ENCODE data around the gene GSX2.
A peak's percentile ranks its signal among the peaks of the same experiment; 100 is the strongest.

Gene GSX2

DNA sequence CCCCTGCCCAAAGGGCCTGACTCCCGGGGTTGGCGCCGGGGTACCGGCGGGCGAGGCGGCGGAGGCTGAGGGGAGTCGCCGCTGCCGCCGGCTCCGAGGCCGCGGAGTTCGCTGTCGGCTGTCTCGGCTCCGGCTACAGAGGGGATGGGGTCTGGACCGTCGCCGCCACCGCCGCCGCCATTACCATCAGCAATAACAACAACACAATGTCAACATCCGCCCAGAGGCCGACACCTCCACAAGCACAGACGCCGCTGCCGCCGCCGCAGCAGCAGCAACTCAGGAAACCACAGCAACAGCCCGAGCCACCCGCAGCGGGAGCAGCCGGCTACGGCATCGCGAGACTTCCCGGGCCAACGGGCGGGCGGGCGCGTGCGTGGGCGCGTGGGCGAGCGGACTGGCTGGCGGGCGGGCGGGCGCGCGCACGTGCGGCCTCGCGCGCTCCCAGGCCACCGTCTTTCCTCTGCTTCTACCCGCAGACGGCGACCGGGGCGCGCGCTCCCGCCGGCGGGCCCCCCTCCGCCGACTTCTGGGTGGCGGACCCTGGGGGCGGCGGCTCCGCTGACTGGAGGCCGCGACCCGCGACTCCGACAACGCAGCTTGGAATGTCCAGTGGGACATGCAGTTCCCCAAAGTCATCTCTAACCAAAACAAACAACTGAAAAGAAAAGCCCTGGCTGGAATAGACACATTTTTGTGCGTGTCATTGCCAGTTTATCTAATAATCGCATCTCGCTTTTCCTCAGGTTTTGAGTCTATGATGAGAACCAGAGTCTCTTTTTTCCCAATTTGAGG lies 35.4 kb upstream of the GSX2 start, which contains the start of gene CHIC2:
Gene CHIC2 (minus strand): TSS at position 289 of the 795 bp plus-strand sequence. CDS start 305 bp downstream, outside the sequence.
- H3K27me3 Mint-ChIP-seq: peaks cover 14% of the 10 kb centered on the region
- peaks cover 40% of the 10 kb centered on the region for H3K4me1 Mint-ChIP-seq
- H3K36me3 Mint-ChIP-seq: peaks cover 26% of the 10 kb centered on the region
- peak within 1 kb of the TSS; percentile 98 for H3K27ac Mint-ChIP-seq
- CTCF ChIA-PET: no interaction called here
- H3K9me3 Mint-ChIP-seq: no peaks in the 10 kb centered on the region
- DNase-seq: peak; percentile 97
- H3K4me3 Mint-ChIP-seq: peak within 1 kb of the TSS; percentile 91

DNA sequence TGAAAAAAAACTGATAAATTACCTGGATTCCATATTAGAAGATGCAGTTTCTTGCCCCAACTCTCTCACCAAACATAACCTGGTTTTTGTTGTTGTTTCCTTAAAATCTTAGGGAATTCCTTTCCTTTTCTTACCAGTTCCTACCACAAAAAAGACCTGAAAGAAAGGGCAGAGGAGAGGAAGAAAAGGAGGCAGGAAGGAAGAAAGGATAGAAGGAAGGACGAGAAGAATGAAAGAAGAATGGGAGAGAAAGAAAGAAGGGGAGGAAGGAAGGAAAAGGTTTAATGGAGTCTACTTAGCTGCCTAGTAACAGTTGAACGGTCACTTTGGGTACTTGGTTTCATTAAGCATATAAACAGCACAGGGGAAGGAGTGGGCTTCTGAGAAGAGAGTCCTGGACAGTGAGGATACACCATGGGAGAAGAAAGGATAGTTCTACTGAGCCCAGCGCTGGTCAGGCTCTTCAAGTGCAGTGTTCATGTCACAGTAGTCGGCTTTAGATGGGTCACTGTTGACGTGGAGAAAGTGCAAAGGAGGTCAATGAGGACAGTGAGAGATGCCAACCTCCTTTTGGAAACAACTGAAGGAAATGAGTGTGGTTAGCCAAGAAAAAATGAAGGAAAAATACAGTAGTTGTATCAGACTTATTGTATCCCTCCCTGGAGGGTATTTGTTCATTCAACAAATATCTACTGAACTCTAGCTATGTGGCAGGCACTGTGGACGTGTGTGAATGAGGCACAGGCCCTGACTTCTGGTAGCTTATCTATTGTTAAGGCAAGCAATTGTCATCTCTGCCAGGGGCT lies 34.5 kb upstream of the GSX2 start:
- peaks cover 32% of the 10 kb centered on the region for H3K4me1 Mint-ChIP-seq
- CTCF ChIA-PET: no interaction called here
- H3K4me3 Mint-ChIP-seq: peak overlapping the region; percentile 91
- peaks cover 18% of the 10 kb centered on the region for H3K36me3 Mint-ChIP-seq
- H3K27ac Mint-ChIP-seq: peak overlapping the region; percentile 84
- DNase-seq: no peak
- no peaks in the 10 kb centered on the region for H3K9me3 Mint-ChIP-seq
- H3K27me3 Mint-ChIP-seq: peaks cover 18% of the 10 kb centered on the region

GRCh38 chr4:54066088-54066415 lies 33.9 kb upstream of the GSX2 start:
- CTCF ChIA-PET: no interaction called here
- Mint-ChIP-seq H3K36me3 (peaks cover 18% of the 10 kb centered on the region), H3K27me3 (peaks cover 18% of the 10 kb centered on the region), H3K27ac (no peak overlapping the region), H3K4me1 (peaks cover 27% of the 10 kb centered on the region), H3K9me3 (no peaks in the 10 kb centered on the region), H3K4me3 (no peak overlapping the region)
- DNase-seq: peak; percentile 22

DNA sequence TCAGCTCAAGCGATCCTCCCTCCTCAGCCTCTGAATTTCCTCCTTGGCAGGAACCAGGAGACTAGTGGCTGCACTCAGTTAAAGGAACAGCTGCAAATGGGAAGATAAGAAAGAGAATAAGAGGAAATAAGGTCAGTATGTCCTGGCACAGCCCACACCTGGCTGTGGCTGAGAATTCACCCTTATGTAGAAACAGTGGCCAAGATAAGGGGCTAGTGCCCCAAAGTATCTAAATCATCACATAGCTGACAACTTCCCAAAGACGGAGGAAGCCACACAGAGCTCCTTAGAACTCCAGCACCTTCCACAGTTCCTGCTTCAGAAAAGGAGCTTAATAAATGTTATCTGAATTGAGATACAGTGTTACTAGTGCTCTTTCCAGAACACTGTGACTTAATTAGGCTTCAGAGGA lies 33.2 kb upstream of the GSX2 start:
- DNase-seq: no peak
- Mint-ChIP-seq H3K36me3 (peaks cover 16% of the 10 kb centered on the region), H3K9me3 (no peaks in the 10 kb centered on the region), H3K27me3 (peaks cover 18% of the 10 kb centered on the region), H3K4me1 (peaks cover 22% of the 10 kb centered on the region), H3K27ac (no peak overlapping the region), H3K4me3 (no peak overlapping the region)
- CTCF ChIA-PET: no interaction called here

DNA sequence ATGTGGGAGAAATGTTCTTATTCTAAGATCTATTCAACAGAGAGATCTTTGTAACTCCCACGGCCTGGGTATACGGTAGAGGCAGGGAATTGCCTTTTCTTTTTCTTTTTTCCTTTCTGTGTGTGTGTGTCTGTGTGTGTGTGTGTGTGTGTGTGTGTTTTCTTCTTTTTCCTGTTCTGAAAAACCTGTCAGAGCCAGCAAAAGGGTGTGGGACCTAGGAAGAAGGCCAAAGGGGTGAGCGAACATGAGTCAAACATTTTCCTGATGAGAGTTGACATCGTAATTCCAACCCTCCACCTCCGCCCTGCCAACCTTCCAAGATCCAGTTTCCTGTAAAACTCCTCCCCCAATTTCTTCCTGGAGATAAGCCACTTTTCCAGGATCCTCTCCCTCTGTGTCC lies 32.8 kb upstream of the GSX2 start:
- no peak overlapping the region for H3K27ac Mint-ChIP-seq
- no peaks in the 10 kb centered on the region for H3K9me3 Mint-ChIP-seq
- H3K27me3 Mint-ChIP-seq: peaks cover 18% of the 10 kb centered on the region
- DNase-seq: no peak
- H3K36me3 Mint-ChIP-seq: peaks cover 12% of the 10 kb centered on the region
- CTCF ChIA-PET: no interaction called here
- no peak overlapping the region for H3K4me3 Mint-ChIP-seq
- H3K4me1 Mint-ChIP-seq: peaks cover 18% of the 10 kb centered on the region

DNA sequence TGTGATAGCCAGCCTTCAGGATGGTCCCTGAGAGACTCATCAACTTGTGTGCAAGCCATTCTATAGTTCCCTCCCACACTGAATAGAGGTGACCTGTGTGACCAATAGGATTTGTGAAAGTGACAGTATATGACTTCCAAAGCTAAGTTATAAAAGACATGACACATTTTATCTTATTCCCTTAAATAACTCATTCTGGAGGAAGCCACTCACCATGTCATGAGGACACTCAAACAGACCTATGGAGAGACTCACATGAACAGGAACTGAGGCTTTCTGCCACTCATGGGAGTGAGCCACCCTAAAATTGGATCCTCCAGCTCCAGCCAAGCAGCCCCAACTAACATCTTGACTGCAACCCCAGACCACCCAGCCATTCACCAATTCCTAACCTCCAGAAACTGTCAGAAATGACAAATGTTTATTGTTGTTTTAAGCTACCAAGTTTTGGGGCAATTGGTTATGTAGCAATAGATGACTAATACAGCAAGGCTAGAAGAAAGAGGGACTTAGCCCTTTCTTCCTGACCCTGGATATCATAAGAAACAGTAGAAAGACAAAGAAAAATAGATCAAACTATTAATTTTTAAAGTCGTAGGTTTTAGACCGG lies 26.6 kb upstream of the GSX2 start:
- CTCF ChIA-PET: no interaction called here
- no peak for DNase-seq
- no peaks in the 10 kb centered on the region for H3K4me1 Mint-ChIP-seq
- no peaks in the 10 kb centered on the region for H3K9me3 Mint-ChIP-seq
- no peaks in the 10 kb centered on the region for H3K36me3 Mint-ChIP-seq
- H3K27me3 Mint-ChIP-seq: peaks cover 21% of the 10 kb centered on the region
- H3K4me3 Mint-ChIP-seq: no peak overlapping the region
- no peak overlapping the region for H3K27ac Mint-ChIP-seq

GRCh38 chr4:54074381-54074780 lies 25.6 kb upstream of the GSX2 start:
- DNase-seq: no peak
- Mint-ChIP-seq H3K27me3 (peaks cover 17% of the 10 kb centered on the region), H3K4me1 (no peaks in the 10 kb centered on the region), H3K4me3 (no peak overlapping the region), H3K36me3 (no peaks in the 10 kb centered on the region), H3K27ac (no peak overlapping the region), H3K9me3 (no peaks in the 10 kb centered on the region)
- CTCF ChIA-PET: no interaction called here

DNA sequence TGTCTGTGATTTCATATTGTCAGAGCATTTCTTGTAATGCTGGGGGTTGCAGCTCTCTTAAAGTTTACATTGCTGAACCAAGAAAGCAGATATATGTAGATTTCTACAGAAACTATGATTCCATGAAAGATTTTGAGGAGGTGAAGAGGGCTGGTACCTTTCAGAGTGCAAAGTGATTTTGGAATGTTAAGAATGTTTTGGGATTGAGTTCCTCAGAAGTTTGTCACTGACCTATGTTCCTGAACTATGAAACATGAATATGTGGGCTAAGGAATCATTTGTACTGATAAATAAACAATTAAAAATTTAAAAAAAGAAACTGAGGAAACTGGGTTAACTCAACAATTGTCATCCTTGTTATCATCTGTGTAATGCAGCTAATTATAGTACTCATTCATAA lies 23.3 kb upstream of the GSX2 start:
- H3K9me3 Mint-ChIP-seq: no peaks in the 10 kb centered on the region
- H3K27ac Mint-ChIP-seq: no peak overlapping the region
- no peaks in the 10 kb centered on the region for H3K36me3 Mint-ChIP-seq
- H3K27me3 Mint-ChIP-seq: peaks cover 18% of the 10 kb centered on the region
- CTCF ChIA-PET: no interaction called here
- no peak overlapping the region for H3K4me3 Mint-ChIP-seq
- H3K4me1 Mint-ChIP-seq: no peaks in the 10 kb centered on the region
- DNase-seq: no peak

- H3K36me3 Mint-ChIP-seq: no peaks in the 10 kb centered on the region
- no peaks in the 10 kb centered on the region for H3K4me1 Mint-ChIP-seq
- CTCF ChIA-PET: no interaction called here
- H3K9me3 Mint-ChIP-seq: no peaks in the 10 kb centered on the region
- H3K27me3 Mint-ChIP-seq: peaks cover 18% of the 10 kb centered on the region
- no peak overlapping the region for H3K4me3 Mint-ChIP-seq
- H3K27ac Mint-ChIP-seq: no peak overlapping the region
- DNase-seq: no peak
Observed at GRCh38 chr4:54077812-54078211, 22.2 kb upstream of the GSX2 start.

- Mint-ChIP-seq H3K36me3 (no peaks in the 10 kb centered on the region), H3K27ac (no peak overlapping the region), H3K9me3 (no peaks in the 10 kb centered on the region), H3K4me3 (no peak overlapping the region), H3K4me1 (no peaks in the 10 kb centered on the region), H3K27me3 (peaks cover 22% of the 10 kb centered on the region)
- no peak for DNase-seq
- CTCF ChIA-PET: no interaction called here
Observed at GRCh38 chr4:54082168-54082567, 17.8 kb upstream of the GSX2 start.

DNA sequence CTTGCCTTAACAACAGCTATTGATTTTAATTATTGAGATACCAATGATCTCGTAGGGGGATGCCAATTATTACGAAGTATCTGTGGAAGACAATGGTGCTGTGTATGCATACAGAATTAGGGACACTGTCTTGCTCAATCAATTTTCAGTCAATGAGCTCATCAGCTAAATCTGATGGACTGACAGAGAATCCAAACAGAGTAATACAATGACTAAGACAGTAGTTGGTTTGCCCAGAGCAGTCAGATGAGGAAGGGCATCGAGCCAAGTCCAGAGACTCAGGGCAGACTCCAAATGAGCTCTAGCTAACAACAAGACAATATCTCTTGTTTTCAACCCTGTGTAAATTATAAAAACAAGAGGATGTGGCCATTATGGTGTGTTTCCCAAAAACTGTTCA lies 14.7 kb upstream of the GSX2 start:
- H3K4me1 Mint-ChIP-seq: no peaks in the 10 kb centered on the region
- no peak for DNase-seq
- H3K4me3 Mint-ChIP-seq: no peak overlapping the region
- H3K27me3 Mint-ChIP-seq: peaks cover 25% of the 10 kb centered on the region
- CTCF ChIA-PET: no interaction called here
- H3K9me3 Mint-ChIP-seq: no peaks in the 10 kb centered on the region
- H3K27ac Mint-ChIP-seq: no peak overlapping the region
- H3K36me3 Mint-ChIP-seq: no peaks in the 10 kb centered on the region

DNA sequence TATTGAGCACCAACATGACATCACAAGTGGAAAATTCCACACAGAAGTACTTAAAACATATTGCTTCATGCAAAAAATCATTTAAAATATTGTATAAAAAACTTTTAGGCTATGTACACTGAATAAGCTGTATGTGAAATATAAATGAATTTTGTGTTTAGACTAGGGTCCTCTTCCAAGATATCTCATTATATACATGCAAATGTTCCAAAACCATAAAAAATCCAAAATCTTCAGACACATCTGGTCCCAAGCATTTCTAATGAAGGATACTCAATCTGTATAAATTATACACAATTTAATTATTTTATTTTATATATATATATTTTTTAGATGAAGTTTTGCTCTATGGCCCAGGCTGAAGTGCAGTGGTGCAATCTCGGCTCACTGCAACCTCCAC lies 10.1 kb upstream of the GSX2 start:
- no peak for DNase-seq
- Mint-ChIP-seq H3K27me3 (peaks cover 63% of the 10 kb centered on the region), H3K36me3 (no peaks in the 10 kb centered on the region), H3K27ac (no peak overlapping the region), H3K4me3 (no peak overlapping the region), H3K9me3 (no peaks in the 10 kb centered on the region), H3K4me1 (peaks cover 29% of the 10 kb centered on the region)
- CTCF ChIA-PET: no interaction called here

DNA sequence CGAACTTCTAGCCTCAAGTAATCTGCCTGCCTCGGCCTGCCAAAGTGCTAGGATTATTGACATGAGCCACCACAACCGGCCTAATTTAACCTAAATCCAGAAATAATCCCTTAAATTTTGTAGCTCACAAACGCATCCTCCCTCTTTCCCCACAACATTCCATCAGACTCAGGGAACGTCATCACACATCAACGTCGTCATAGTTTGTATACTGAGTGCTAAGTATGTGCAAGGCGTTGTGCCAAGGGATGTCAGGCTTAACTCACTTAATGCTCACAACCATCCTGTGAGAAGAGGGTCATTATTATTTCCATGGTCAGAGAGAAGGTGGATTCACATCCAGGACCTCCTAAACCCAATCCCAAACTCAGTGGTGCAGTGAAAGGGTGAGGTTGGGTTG lies 9.6 kb upstream of the GSX2 start:
- H3K36me3 Mint-ChIP-seq: no peaks in the 10 kb centered on the region
- no peak overlapping the region for H3K4me3 Mint-ChIP-seq
- H3K9me3 Mint-ChIP-seq: no peaks in the 10 kb centered on the region
- no peak overlapping the region for H3K27ac Mint-ChIP-seq
- H3K4me1 Mint-ChIP-seq: peaks cover 29% of the 10 kb centered on the region
- CTCF ChIA-PET: interaction anchor here (0.9 kb wide), 1 partner anchor 31 kb away, joined by 3 read pairs; no protein-coding TSS in a partner anchor
- peaks cover 69% of the 10 kb centered on the region for H3K27me3 Mint-ChIP-seq
- DNase-seq: no peak

- Mint-ChIP-seq H3K36me3 (no peaks in the 10 kb centered on the region), H3K9me3 (no peaks in the 10 kb centered on the region), H3K4me1 (peaks cover 29% of the 10 kb centered on the region), H3K27ac (no peak overlapping the region), H3K27me3 (peaks cover 75% of the 10 kb centered on the region), H3K4me3 (peak overlapping the region; percentile 31)
- CTCF ChIA-PET: interaction anchor here (0.9 kb wide), 1 partner anchor 32 kb away, joined by 3 read pairs; no protein-coding TSS in a partner anchor
- no peak for DNase-seq
Observed at GRCh38 chr4:54090804-54091623, 8.9 kb upstream of the GSX2 start.
